ENCODE data around the gene ACTL7A. TPM values are rescaled to one million over a fixed set of nuclear protein-coding genes. Genes with fewer than 3 reads are reported as not detected.
A peak's percentile ranks its signal among the peaks of the same experiment; 100 is the strongest.
"Not testable (repeated sequence)": the region's sequence is repeated elsewhere in the genome, so short reads cannot be mapped to it uniquely, and the experiment has no call there.

The ACTL7A gene
- total RNA-seq, 1 donor from 2014 or later = not detected

GRCh38 chr9:108880738-108881316 is 18.8 kb downstream of the ACTL7A start:
- no peak for FAIRE-seq
- Histone ChIP-seq H3K36me3 (ENCODE audit: control insufficient read depth, insufficient read depth, low read length) (peaks cover 17% of the 10 kb centered on the region), H3K4me3 (ENCODE audit: low read depth, low read length) (no peak overlapping the region), H3K27me3 (ENCODE audit: control insufficient read depth, insufficient read depth, low read length) (no peaks in the 10 kb centered on the region)
- no peak for DNase-seq (ENCODE audit: low read depth)
- no peak for TF ChIP-seq CTCF (IDR thresholded peaks at IDR 0.05; ENCODE audit: insufficient read depth, low read length, severe bottlenecking)

GRCh38 chr9:108882052-108882888 is 20.2 kb downstream of the ACTL7A start:
- H3K36me3 ChIP-seq (ENCODE audit: control insufficient read depth, insufficient read depth, low read length) = peaks cover 16% of the 10 kb centered on the region
- FAIRE-seq = no peak
- no peak for TF ChIP-seq CTCF (IDR thresholded peaks at IDR 0.05; ENCODE audit: insufficient read depth, low read length, severe bottlenecking)

GRCh38 chr9:108883085-108883484 is 21.0 kb downstream of the ACTL7A start:
- no peak for TF ChIP-seq CTCF (IDR thresholded peaks at IDR 0.05; ENCODE audit: insufficient read depth, low read length, severe bottlenecking)
- Histone ChIP-seq H3K27me3 (ENCODE audit: control insufficient read depth, insufficient read depth, low read length) (no peaks in the 10 kb centered on the region), H3K4me3 (ENCODE audit: low read depth, low read length) (no peak overlapping the region), H3K36me3 (ENCODE audit: control insufficient read depth, insufficient read depth, low read length) (peaks cover 14% of the 10 kb centered on the region)
- FAIRE-seq (no peak), DNase-seq (ENCODE audit: low read depth) (no peak)

More at GRCh38 chr9:108882052-108882888, 20.2 kb downstream of the ACTL7A start:
- DNase-seq (ENCODE audit: low read depth) = no peak
- H3K4me3 ChIP-seq (ENCODE audit: low read depth, low read length) = no peak overlapping the region
- no peaks in the 10 kb centered on the region for H3K27me3 ChIP-seq (ENCODE audit: control insufficient read depth, insufficient read depth, low read length)

GRCh38 chr9:108884701-108885100 is 22.6 kb downstream of the ACTL7A start:
- Histone ChIP-seq H3K4me3 (ENCODE audit: low read depth, low read length) (no peak overlapping the region), H3K27me3 (ENCODE audit: control insufficient read depth, insufficient read depth, low read length) (no peaks in the 10 kb centered on the region), H3K36me3 (ENCODE audit: control insufficient read depth, insufficient read depth, low read length) (peaks cover 7% of the 10 kb centered on the region)
- no peak for TF ChIP-seq CTCF (IDR thresholded peaks at IDR 0.05; ENCODE audit: insufficient read depth, low read length, severe bottlenecking)
- no peak for FAIRE-seq
- no peak for DNase-seq (ENCODE audit: low read depth)

- no peaks in the 10 kb centered on the region for H3K27me3 ChIP-seq (ENCODE audit: control insufficient read depth, insufficient read depth, low read length)
- peaks cover 7% of the 10 kb centered on the region for H3K36me3 ChIP-seq (ENCODE audit: control insufficient read depth, insufficient read depth, low read length)
- no peak overlapping the region for H3K4me3 ChIP-seq (ENCODE audit: low read depth, low read length)
- DNase-seq (ENCODE audit: low read depth) (peak; percentile 89), FAIRE-seq (no peak)
- TF ChIP-seq CTCF (IDR thresholded peaks at IDR 0.05; ENCODE audit: insufficient read depth, low read length, severe bottlenecking) = no peak
Observed at GRCh38 chr9:108885643-108886348, 23.7 kb downstream of the ACTL7A start.

- not testable (repeated sequence) for DNase-seq (ENCODE audit: low read depth); H3K4me3 ChIP-seq (ENCODE audit: low read depth, low read length); FAIRE-seq; H3K27me3 ChIP-seq (ENCODE audit: control insufficient read depth, insufficient read depth, low read length); H3K36me3 ChIP-seq (ENCODE audit: control insufficient read depth, insufficient read depth, low read length)
Observed at GRCh38 chr9:108886594-108887271, 24.7 kb downstream of the ACTL7A start.
